ENCODE measurements around the gene APOC1.

Gene APOC1

GRCh38 chr19:44960906-44961728 is 46.7 kb downstream of the APOC1 start:
- no peak overlapping the region for H3K4me3 ChIP-seq (ENCODE audit: low read depth, low read length)
- no peak for TF ChIP-seq CTCF (IDR thresholded peaks at IDR 0.05; ENCODE audit: control insufficient read depth, extremely low read depth, insufficient read depth)
- no peak for DNase-seq (ENCODE audit: low read depth)

GRCh38 chr19:44961821-44962220 is 47.4 kb downstream of the APOC1 start:
- DNase-seq (ENCODE audit: low read depth) = no peak
- TF ChIP-seq CTCF (IDR thresholded peaks at IDR 0.05; ENCODE audit: control insufficient read depth, extremely low read depth, insufficient read depth) = no peak
- H3K4me3 ChIP-seq (ENCODE audit: low read depth, low read length) = no peak overlapping the region

- DNase-seq (ENCODE audit: low read depth) = no peak
- no peak for TF ChIP-seq CTCF (IDR thresholded peaks at IDR 0.05; ENCODE audit: control insufficient read depth, extremely low read depth, insufficient read depth)
- no peak overlapping the region for H3K4me3 ChIP-seq (ENCODE audit: low read depth, low read length)
These were observed 53.7 kb downstream of the APOC1 start for GRCh38 chr19:44968118-44968517.

- TF ChIP-seq CTCF (IDR thresholded peaks at IDR 0.05; ENCODE audit: control insufficient read depth, extremely low read depth, insufficient read depth) = no peak
- no peak for DNase-seq (ENCODE audit: low read depth)
- H3K4me3 ChIP-seq (ENCODE audit: low read depth, low read length) = no peak overlapping the region
These were observed 54.3 kb downstream of the APOC1 start for GRCh38 chr19:44968670-44969069.

Data from LNCaP clone FGC (cell line).